ENCODE data around the gene STIM1. TPM values are rescaled to one million over a fixed set of nuclear protein-coding genes. Genes with fewer than 3 reads are reported as not detected.

STIM1 gene
- total and polyA plus RNA-seq, 10 of the 15 experiments (the other 5 are each of a cell fraction or from before 2014, with no cell fraction given): 8.6 to 57.7 (median 29.3) TPM

DNA sequence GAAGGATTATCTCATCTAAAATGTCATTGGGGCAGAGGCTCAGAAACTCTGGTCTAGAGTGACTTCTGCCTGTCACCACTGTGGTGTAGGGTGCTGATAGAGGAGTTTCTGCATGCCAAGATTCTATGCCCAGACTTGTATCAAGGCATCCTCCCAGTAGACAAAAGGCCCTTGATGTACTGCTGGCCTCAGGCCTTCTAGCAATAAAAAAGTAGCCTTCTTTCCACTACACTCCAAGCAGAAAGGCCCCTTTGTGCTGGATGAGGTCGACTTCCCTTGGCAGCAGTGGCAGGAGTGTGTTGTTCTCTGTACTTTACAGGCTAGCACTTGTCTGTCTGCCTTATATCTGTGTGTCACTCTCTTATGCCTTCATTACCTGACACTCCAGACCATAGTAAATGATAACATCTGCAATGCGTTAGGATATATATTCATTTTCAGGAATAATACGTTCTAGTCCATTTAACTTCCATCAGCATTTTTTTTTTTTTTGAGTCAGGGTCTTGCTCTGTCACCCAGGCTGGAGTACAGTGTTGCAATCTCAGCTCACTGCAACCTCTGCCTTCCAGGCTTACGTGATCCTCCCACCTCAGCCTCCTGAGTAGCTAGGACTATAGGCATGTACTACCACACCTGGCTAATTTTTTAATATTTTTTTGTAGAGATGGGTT is 189.6 kb downstream of the STIM1 start:
- SMC1A ChIA-PET (ENCODE audit: uncharacterized antibody, unreplicated experiment): interaction anchor here (0.8 to 4.7 kb wide), 4 partner anchors 12 to 186 kb away, joined by 3 to 22 read pairs (median 7); no protein-coding TSS in a partner anchor
- in situ Hi-C loops (cut with MboI): no loop called here
- intact Hi-C loops (cut with micrococcal nuclease; ENCODE audit: unreplicated experiment): no loop called here
- DNase-seq (ENCODE audit: low read depth, low spot score) (no peak), FAIRE-seq (no peak), ATAC-seq (no peak; the same call in 2 of the 3 replicates)
- Histone ChIP-seq H3K27ac (ENCODE audit: control insufficient read depth, insufficient read depth) (no peak overlapping the region), H2AFZ (ENCODE audit: control insufficient read depth, low read depth, low read length) (no peak overlapping the region), H3K9me3 (replicated peaks; ENCODE audit: control insufficient read depth, insufficient read depth, low read length) (no peaks in the 10 kb centered on the region), H3K27me3 (replicated peaks in 1 of 2; ENCODE audit: control insufficient read depth in 2 of 2, insufficient read depth in 2 of 2, low read length in 1 of 2) (no peaks in the 10 kb centered on the region), H3K36me3 (ENCODE audit: control insufficient read depth in 2 of 2, insufficient read depth in 2 of 2, low read length in 1 of 2) (no peaks in the 10 kb centered on the region; a peak in 3 of 4 replicates), H3K4me2 (ENCODE audit: control insufficient read depth, insufficient read depth) (no peak overlapping the region), H3K9ac (ENCODE audit: control insufficient read depth, insufficient read depth, low read length) (no peak overlapping the region), H3K4me3 (no peak overlapping the region), H3K4me1 (ENCODE audit: control insufficient read depth, insufficient read depth, low read length) (no peaks in the 10 kb centered on the region), H4K20me1 (ENCODE audit: control insufficient read depth, insufficient read depth) (no peaks in the 10 kb centered on the region), H3K79me2 (ENCODE audit: control insufficient read depth, insufficient read depth, low read length) (no peaks in the 10 kb centered on the region)
- CTCF ChIA-PET: interaction anchor here (0.7 to 1.7 kb wide), 5 partner anchors 27 to 196 kb away, joined by 3 to 15 read pairs (median 6); partner anchors contain the start of gene STIM1
- BruUV-seq (replicated peaks): no TSS peak
- RAD21 ChIA-PET (ENCODE audit: unreplicated experiment): interaction anchor here (0.7 to 3.2 kb wide), 5 partner anchors 7 to 195 kb away, joined by 3 to 12 read pairs (median 6); no protein-coding TSS in a partner anchor
- POLR2A ChIA-PET: interaction anchor here (1.0 to 1.6 kb wide), 2 partner anchors 191 to 197 kb away, joined by 3 to 5 read pairs; no protein-coding TSS in a partner anchor
- 59% methylated on average over 4 of the region's 4 CpGs for WGBS (ENCODE audit: insufficient coverage, insufficient replicate concordance, low lambda C conversion rate, missing lambda C conversion rate)
- TF ChIP-seq HCFC1 (IDR thresholded peaks at IDR 0.05; ENCODE audit: low read length) (no peak), DPF2 (IDR thresholded peaks at IDR 0.05) (no peak), RAD21 (IDR thresholded peaks at IDR 0.05; ENCODE audit: insufficient read depth, low read depth, low read length) (no peak), NR2C1 (IDR thresholded peaks at IDR 0.05) (no peak)

- FAIRE-seq: no peak
- BruUV-seq (replicated peaks): no TSS peak
- intact Hi-C loops (cut with micrococcal nuclease; ENCODE audit: unreplicated experiment) (no loop called here), in situ Hi-C loops (cut with MboI) (no loop called here)
- Histone ChIP-seq H3K4me2 (ENCODE audit: control insufficient read depth, insufficient read depth) (no peak overlapping the region), H3K36me3 (ENCODE audit: control insufficient read depth in 2 of 2, insufficient read depth in 2 of 2, low read length in 1 of 2) (no peaks in the 10 kb centered on the region; a peak in 2 of 4 replicates), H3K27me3 (replicated peaks in 1 of 2; ENCODE audit: control insufficient read depth in 2 of 2, insufficient read depth in 2 of 2, low read length in 1 of 2) (no peaks in the 10 kb centered on the region), H3K9ac (ENCODE audit: control insufficient read depth, insufficient read depth, low read length) (no peak overlapping the region), H3K9me3 (replicated peaks; ENCODE audit: control insufficient read depth, insufficient read depth, low read length) (no peaks in the 10 kb centered on the region; the same call in 2 of the 3 replicates), H3K4me3 (no peak overlapping the region), H4K20me1 (ENCODE audit: control insufficient read depth, insufficient read depth) (no peaks in the 10 kb centered on the region), H3K4me1 (ENCODE audit: control insufficient read depth, insufficient read depth, low read length) (no peaks in the 10 kb centered on the region), H3K79me2 (ENCODE audit: control insufficient read depth, insufficient read depth, low read length) (no peaks in the 10 kb centered on the region), H2AFZ (ENCODE audit: control insufficient read depth, low read depth, low read length) (no peak overlapping the region), H3K27ac (ENCODE audit: control insufficient read depth, insufficient read depth) (no peak overlapping the region)
- ChIA-PET CTCF (interaction anchor here (1.2 to 1.7 kb wide), 3 partner anchors 25 to 198 kb away, joined by 5 to 7 read pairs (median 5); no protein-coding TSS in a partner anchor), POLR2A (interaction anchor here (1.0 kb wide), 1 partner anchor 173 kb away, joined by 3 read pairs; no protein-coding TSS in a partner anchor), RAD21 (ENCODE audit: unreplicated experiment) (interaction anchor here (1.1 to 1.4 kb wide), 2 partner anchors 193 to 194 kb away, joined by 3 read pairs; partner anchors contain the start of gene STIM1), SMC1A (ENCODE audit: uncharacterized antibody, unreplicated experiment) (interaction anchor here (0.8 to 1.3 kb wide), 2 partner anchors 16 to 182 kb away, joined by 3 read pairs; no protein-coding TSS in a partner anchor)
- no peak for DNase-seq (ENCODE audit: low read depth, low spot score)
- no peak for ATAC-seq
- no peak for TF ChIP-seq MYB (IDR thresholded peaks at IDR 0.05; ENCODE audit: borderline replicate concordance, low read depth, low read length)
- TF ChIP-seq JUNB (IDR thresholded peaks at IDR 0.05): peak; percentile 41; the same call in 1 of the 2 replicates
Measured at GRCh38 chr11:4048340-4048739, 192.9 kb downstream of the STIM1 start.

Data from GM12878 (cell line).